SHP77 (cell line): Measurements from ENCODE around the gene VTCN1.

Experiments used
- DNase-seq, 2 experiments: peaks; one replicate each; lab custom pipeline; 2025; lab: John Stamatoyannopoulos, UW

Gene VTCN1

GRCh38 chr1:117096951-117097408 is 113.7 kb downstream of the VTCN1 start:
- no peak for DNase-seq

DNA sequence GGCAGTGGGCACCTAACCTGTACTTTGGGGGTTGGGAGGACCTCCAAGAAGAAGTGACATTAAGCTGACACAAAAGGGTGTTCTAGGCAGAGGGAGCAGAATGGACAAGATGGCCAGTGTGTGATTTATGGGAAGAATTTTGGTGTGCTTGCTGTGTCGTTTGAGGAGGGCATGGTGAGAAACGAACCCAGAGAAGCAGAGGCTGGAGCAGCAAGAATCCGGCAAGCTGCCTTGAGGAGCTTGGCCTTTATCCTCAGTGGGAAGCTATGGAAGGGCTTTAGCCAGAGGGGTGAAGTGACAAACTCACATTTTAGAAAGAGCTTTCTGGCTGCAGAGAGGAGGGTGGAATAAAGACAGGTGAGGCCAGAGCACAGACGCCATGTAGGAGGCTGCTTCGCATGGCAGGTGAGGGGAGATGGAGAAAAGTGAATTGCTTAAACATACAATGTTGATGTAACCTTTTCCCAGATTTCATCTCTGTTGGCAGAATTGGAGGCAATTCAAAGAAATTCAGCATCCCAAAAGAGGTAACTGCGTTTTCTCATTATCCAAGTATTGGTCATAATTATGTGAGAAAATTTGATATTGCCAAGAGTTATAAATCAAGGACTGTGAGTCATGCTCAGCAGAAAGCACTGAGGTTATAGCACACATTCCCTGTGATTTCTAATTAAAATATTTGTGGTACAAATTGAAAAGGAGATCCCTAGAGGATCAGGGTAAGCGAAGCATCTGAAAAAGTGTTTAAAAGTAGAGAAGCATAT is 115.7 kb downstream of the VTCN1 start:
- no peak for DNase-seq

DNA sequence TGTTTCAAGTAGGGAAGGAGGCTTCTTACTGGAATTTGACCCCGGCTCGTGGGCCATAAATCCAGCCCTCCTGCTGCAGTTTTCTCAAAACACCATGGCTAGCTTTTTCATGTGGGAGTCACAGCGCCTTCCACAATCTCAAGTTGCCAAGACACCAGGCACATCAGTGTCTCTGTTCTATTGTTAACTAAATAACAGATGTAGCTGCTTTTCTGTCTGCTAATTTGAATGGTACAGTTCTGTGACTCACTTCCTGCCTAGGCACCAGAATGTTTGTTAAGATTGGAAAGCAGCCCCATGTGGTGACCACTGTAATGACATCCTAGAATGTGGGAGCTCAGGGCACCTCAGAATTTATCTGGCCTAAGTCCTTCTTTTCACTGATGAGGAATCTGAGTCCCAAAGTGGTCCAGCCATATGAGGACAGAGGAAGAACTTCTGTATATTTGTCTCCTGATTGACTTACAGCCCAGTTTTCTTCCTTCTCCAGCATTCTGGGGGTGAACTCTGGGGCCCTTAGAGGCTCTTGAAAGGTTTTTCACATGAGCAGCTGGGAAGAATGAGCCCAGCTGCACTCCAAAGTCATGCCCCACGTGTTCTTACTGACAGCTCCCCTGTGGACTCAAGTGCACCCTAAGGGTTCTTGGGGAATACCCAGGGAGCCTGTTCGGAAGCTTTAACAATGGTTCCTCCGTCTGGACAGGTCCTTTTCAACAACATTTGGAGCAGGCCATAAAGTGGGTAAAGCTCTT is 116.7 kb downstream of the VTCN1 start:
- no peak for DNase-seq
